Kidney (tissue), 14 donors: ENCODE results near the gene PLB1. TPM values are rescaled to one million over a fixed set of nuclear protein-coding genes. Genes with fewer than 3 reads are reported as not detected.

Experiments used
- DNase-seq, 5 donors: peaks; one replicate each; pipeline ENCODE4 v3.0.0-alpha.2; 2013 to 2020
- FAIRE-seq: peaks from 2 replicates; lab custom pipeline; 2012; peaks lifted over from hg19 to GRCh38; lab: Jason Lieb, UNC
- H3K27ac ChIP-seq, 2 donors: one replicate each; pipeline ENCODE4 v1.7.0; 2013; ENCODE audit warnings: low read depth in 2 of 2, low read length in 2 of 2, inconsistent platforms in 1 of 2
- H3K27me3 ChIP-seq: one replicate; pipeline ENCODE4 v1.7.1; 2013; ENCODE audit warnings: low read length, inconsistent platforms; ENCODE audit not compliant: control insufficient read depth, insufficient read depth
- H3K36me3 ChIP-seq, 3 donors: one replicate each; pipeline versions ENCODE4 v1.7.0 to v1.7.1; 2013; ENCODE audit warnings: low read length in 3 of 3, control low read depth in 1 of 3, inconsistent platforms in 1 of 3; ENCODE audit not compliant: insufficient read depth in 3 of 3, control insufficient read depth in 2 of 3
- H3K4me1 ChIP-seq, 3 donors: one replicate each; pipeline versions ENCODE4 v1.7.0 to v1.7.1; 2013; ENCODE audit warnings: low read length in 3 of 3, inconsistent platforms in 1 of 3, low read depth in 1 of 3; ENCODE audit not compliant: control insufficient read depth in 2 of 3, insufficient read depth in 2 of 3
- H3K4me3 ChIP-seq, 3 donors: one replicate each; pipeline versions ENCODE4 v1.7.0 to v1.8.1; 2013; ENCODE audit warnings: low read length in 3 of 3, control low read depth in 1 of 3, inconsistent platforms in 1 of 3
- H3K9ac ChIP-seq, 3 donors: one replicate each; pipeline versions ENCODE4 v1.7.0 to v1.7.1; 2013; ENCODE audit warnings: low read length in 3 of 3, control low read depth in 1 of 3, inconsistent platforms in 1 of 3
- H3K9me3 ChIP-seq, 3 donors: one replicate each; pipeline versions ENCODE4 v1.7.0 to v1.7.1; 2013; ENCODE audit warnings: low read length in 3 of 3, control low read depth in 1 of 3, inconsistent platforms in 1 of 3; ENCODE audit not compliant: control insufficient read depth in 2 of 3, insufficient read depth in 1 of 3
- CTCF ChIP-seq: IDR thresholded peaks from 3 replicates; pipeline ENCODE4 v1.5.1; 2012; ENCODE audit warnings: mild to moderate bottlenecking, moderate library complexity, borderline replicate concordance; ENCODE audit not compliant: insufficient read depth; ENCODE audit errors: extremely low read depth
- intact Hi-C: fragments of 100-400 bp; cut with DNase I; formaldehyde crosslinking; loops from one replicate; pipeline ENCODE4 v1.11.1; 2022
- polyA plus RNA-seq: library from polyadenylated mRNA; stranded (reverse); fragments of 350-450 nt; fragmentation: Illumina TruSeq; extraction: RNeasy Lipid Tissue Mini Kit (QIAGEN cat#74804); gene quantifications from one replicate; pipeline ENCODE4 v1.2.3, GENCODE V29; 2014; ENCODE audit warnings: low read depth, low replicate concordance; ENCODE audit not compliant: insufficient read depth
- total RNA-seq: library from RNA; stranded (reverse); fragmentation: NEBNext Ultra II Directional; extraction: Animal tissue kit (Norgen Biotek cat#: 25700); gene quantifications from one replicate; pipeline ENCODE4 v1.2.1, GENCODE V29; 2021
- donor health status: control.
- donor health status: control.
- donor health status: control.
- donor health status: control.
- donor health status: control.
- donor health status: DM: yes; HTN: yes; CAD: no.
- donor health status: Normal renal cell carcinoma (clear cell type).

The PLB1 gene
- total and polyA plus RNA-seq, 2 donors from 2014 or later = 0.95 to 6.8 TPM

DNA sequence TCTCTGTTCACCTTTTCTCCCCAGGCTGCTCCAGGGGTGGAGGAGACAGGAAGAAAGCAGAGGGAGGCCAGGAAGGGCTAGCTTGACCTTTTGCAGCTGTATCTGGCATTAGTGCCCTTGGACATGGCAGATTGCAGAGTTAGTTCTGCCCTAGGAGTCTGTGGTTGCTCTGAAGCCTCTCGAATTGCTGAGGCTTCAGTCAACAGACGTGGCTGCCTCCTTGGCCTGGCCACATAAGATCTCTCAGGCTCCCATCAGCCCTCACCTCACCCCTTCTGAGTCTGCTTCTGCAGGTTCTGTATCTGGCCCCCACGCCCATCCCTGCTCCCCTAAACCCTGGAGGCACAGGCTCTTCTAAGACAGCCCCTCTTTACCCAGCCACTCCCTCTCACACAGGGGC, 18.2 kb upstream of the PLB1 start:
- H3K36me3 ChIP-seq = no peaks in the 10 kb centered on the region
- no peak for TF ChIP-seq CTCF
- H3K9me3 ChIP-seq = no peaks in the 10 kb centered on the region
- FAIRE-seq (no peak), DNase-seq (no peak)
- H3K4me1 ChIP-seq = no peaks in the 10 kb centered on the region
- no peak overlapping the region for H3K4me3 ChIP-seq
- intact Hi-C loops = no loop called here
- no peak overlapping the region for H3K27ac ChIP-seq
- H3K9ac ChIP-seq = no peak overlapping the region
- no peaks in the 10 kb centered on the region for H3K27me3 ChIP-seq

- Histone ChIP-seq H3K4me3 (no peak overlapping the region), H3K27me3 (no peaks in the 10 kb centered on the region), H3K9ac (no peak overlapping the region), H3K9me3 (no peaks in the 10 kb centered on the region), H3K4me1 (no peaks in the 10 kb centered on the region), H3K27ac (no peak overlapping the region), H3K36me3 (no peaks in the 10 kb centered on the region)
- intact Hi-C loops = no loop called here
- FAIRE-seq (no peak), DNase-seq (no peak)
- no peak for TF ChIP-seq CTCF
Observed at GRCh38 chr2:28480403-28481049, 15.3 kb upstream of the PLB1 start.

DNA sequence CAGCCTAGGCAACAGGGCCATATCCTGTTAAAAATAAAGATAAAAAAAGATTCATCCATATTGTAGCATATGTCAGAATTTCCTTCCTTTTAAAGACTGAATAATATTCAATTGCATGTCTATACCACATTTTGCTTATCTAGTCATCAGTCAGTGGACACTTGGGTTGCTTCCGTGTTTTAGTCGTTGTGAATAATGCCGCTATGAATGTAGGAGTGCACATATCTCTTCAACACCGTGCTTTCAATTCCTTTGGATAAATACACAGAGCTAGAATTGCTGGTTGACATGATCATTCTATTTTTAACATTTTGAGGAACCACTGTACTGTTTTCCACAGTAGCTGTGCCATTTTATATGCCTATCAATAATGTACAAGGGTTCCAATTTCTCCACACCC, 14.0 kb upstream of the PLB1 start:
- intact Hi-C loops = no loop called here
- FAIRE-seq (no peak), DNase-seq (no peak)
- no peak overlapping the region for H3K27ac ChIP-seq
- H3K36me3 ChIP-seq = no peaks in the 10 kb centered on the region
- no peaks in the 10 kb centered on the region for H3K9me3 ChIP-seq
- no peak overlapping the region for H3K4me3 ChIP-seq
- no peak for TF ChIP-seq CTCF
- no peaks in the 10 kb centered on the region for H3K4me1 ChIP-seq
- no peaks in the 10 kb centered on the region for H3K27me3 ChIP-seq
- H3K9ac ChIP-seq = no peak overlapping the region

DNA sequence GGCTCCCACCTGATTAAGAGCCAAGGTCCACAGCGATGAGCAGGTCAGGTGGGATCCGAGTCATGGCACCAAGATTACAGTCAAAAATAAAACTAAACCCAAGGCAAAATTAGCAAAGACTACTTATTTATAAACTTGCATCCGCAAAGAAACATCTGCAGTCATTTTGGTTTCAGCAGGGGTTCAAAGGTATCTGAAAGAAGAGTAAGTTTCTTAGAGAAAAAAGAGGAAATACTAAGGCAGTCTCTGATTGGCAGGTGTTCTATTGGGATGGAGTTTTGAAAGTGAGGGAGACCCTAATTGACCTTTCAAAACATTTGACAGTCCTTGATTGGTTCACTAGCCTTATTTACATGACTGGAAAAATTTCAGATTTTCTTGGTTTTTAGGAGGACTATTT, 11.0 kb upstream of the PLB1 start:
- intact Hi-C loops = no loop called here
- no peak for TF ChIP-seq CTCF
- no peaks in the 10 kb centered on the region for H3K27me3 ChIP-seq
- FAIRE-seq = no peak
- no peaks in the 10 kb centered on the region for H3K36me3 ChIP-seq
- no peak overlapping the region for H3K4me3 ChIP-seq
- no peaks in the 10 kb centered on the region for H3K9me3 ChIP-seq
- H3K4me1 ChIP-seq = no peaks in the 10 kb centered on the region
- no peak overlapping the region for H3K9ac ChIP-seq
- no peak overlapping the region for H3K27ac ChIP-seq
- no peak for DNase-seq
